Keratinocyte (primary cell): ENCODE results near the gene SCYGR4. TPM values are rescaled to one million over a fixed set of nuclear protein-coding genes. Genes with fewer than 3 reads are reported as not detected.

ENCODE experiments used
- DNase-seq: peaks from one replicate; pipeline ENCODE4 v3.0.0-alpha.2; 2011; ENCODE audit warnings: low read depth, missing footprints, low spot score
- FAIRE-seq: peaks from 2 replicates; lab custom pipeline; 2011; peaks lifted over from hg19 to GRCh38; lab: Jason Lieb, UNC
- H2AFZ ChIP-seq: 2 replicates; pipeline ENCODE4 v1.6.0; 2012; ENCODE audit warnings: low read length, control low read depth, inconsistent platforms; ENCODE audit not compliant: control insufficient read depth
- H3K27ac ChIP-seq: 2 replicates; pipeline ENCODE4 v1.5.1; 2011; ENCODE audit warnings: low read length; ENCODE audit not compliant: control insufficient read depth, insufficient read depth
- H3K27me3 ChIP-seq: 3 replicates; pipeline ENCODE4 v1.6.0; 2011; ENCODE audit warnings: low read length; ENCODE audit not compliant: control insufficient read depth, insufficient read depth; ENCODE audit errors: extremely low read depth
- H3K36me3 ChIP-seq, 2 experiments: 2 replicates in 1 of 2; 3 replicates in 1 of 2; pipeline ENCODE4 v1.5.1; 2011; ENCODE audit warnings: low read length in 2 of 2, mild to moderate bottlenecking in 1 of 2; ENCODE audit not compliant: control insufficient read depth in 2 of 2, insufficient read depth in 2 of 2; ENCODE audit errors: extremely low read depth in 1 of 2
- H3K4me1 ChIP-seq: 3 replicates; pipeline ENCODE4 v1.5.1; 2011; ENCODE audit warnings: low read length; ENCODE audit not compliant: control insufficient read depth, insufficient read depth; ENCODE audit errors: extremely low read depth
- H3K4me2 ChIP-seq: 3 replicates; pipeline ENCODE4 v1.6.0; 2011; ENCODE audit warnings: low read depth, low read length; ENCODE audit not compliant: control insufficient read depth, insufficient read depth; ENCODE audit errors: extremely low read depth
- H3K4me3 ChIP-seq, 3 experiments: fragments of 200-600 bp in 1 of 3; sonication (generic) in 1 of 3; 2 replicates in 2 of 3; 3 replicates in 1 of 3; pipeline ENCODE4 v1.5.1; 2011 to 2016; ENCODE audit warnings: low read length in 3 of 3, mild to moderate bottlenecking in 3 of 3, control low read depth in 2 of 3, inconsistent platforms in 1 of 3, low read depth in 1 of 3, mixed read lengths in 1 of 3, mixed run types in 1 of 3, moderate library complexity in 1 of 3; ENCODE audit not compliant: control insufficient read depth in 2 of 3, insufficient read depth in 2 of 3; ENCODE audit errors: extremely low read depth in 1 of 3
- H3K79me2 ChIP-seq: 2 replicates; pipeline ENCODE4 v1.6.0; 2012; ENCODE audit warnings: low read length; ENCODE audit not compliant: control insufficient read depth, insufficient read depth
- H3K9ac ChIP-seq: 3 replicates; pipeline ENCODE4 v1.6.0; 2011; ENCODE audit warnings: low read length; ENCODE audit not compliant: control insufficient read depth, insufficient read depth; ENCODE audit errors: extremely low read depth
- H3K9me1 ChIP-seq: 3 replicates; pipeline ENCODE4 v1.6.0; 2011; ENCODE audit warnings: low read length; ENCODE audit not compliant: control insufficient read depth, insufficient read depth; ENCODE audit errors: extremely low read depth
- H3K9me3 ChIP-seq: 2 replicates; pipeline ENCODE4 v1.5.1; 2012; ENCODE audit warnings: low read depth, low read length; ENCODE audit not compliant: control insufficient read depth
- H4K20me1 ChIP-seq: 3 replicates; pipeline ENCODE4 v1.6.0; 2011; ENCODE audit warnings: low read length; ENCODE audit not compliant: control insufficient read depth, insufficient read depth; ENCODE audit errors: extremely low read depth
- EZH2 ChIP-seq: IDR thresholded peaks from one replicate; pipeline ENCODE4 v1.6.1; 2012; ENCODE audit warnings: inconsistent platforms, mild to moderate bottlenecking, low read length, moderate library complexity
- dilution Hi-C: fragments of 300-500 bp; cut with MboI; formaldehyde crosslinking; loops from one replicate; pipeline ENCODE4 v1.7.0; 2020; ENCODE audit warnings: low sequenced_read_pairs; ENCODE audit not compliant: extremely low pct_ligation_motif_present
- polyA plus RNA-seq, 5 experiments: library from polyadenylated mRNA; depleted of rRNA in 3 of 5; stranded (reverse) in 3 of 5; stranded (forward) in 1 of 5; unstranded in 1 of 5; fragments of >200 nt; gene quantifications; 1 replicate in 1 of 5; 2 replicates in 3 of 5; 3 replicates in 1 of 5; pipeline versions ENCODE4 v1.2.1 to v1.2.3, GENCODE V29; 2011 to 2012; ENCODE audit warnings: missing spikeins in 2 of 5, low read depth in 1 of 5, low replicate concordance in 1 of 5
- TF ChIP-seq, protein P1 (sequence below), 3 experiments: IDR thresholded peaks in 1 of 3; conservative IDR thresholded peaks in 1 of 3; optimal IDR thresholded peaks in 1 of 3; 2 replicates in 2 of 3; 3 replicates in 1 of 3; pipeline versions ENCODE3 to v1.5.1; 2011; ENCODE audit warnings: low read length in 3 of 3, mild to moderate bottlenecking in 3 of 3, moderate library complexity in 2 of 3, control low read depth in 1 of 3, inconsistent platforms in 1 of 3; ENCODE audit not compliant: insufficient read depth in 2 of 3; ENCODE audit errors: extremely low read depth in 1 of 3

Gene SCYGR4
- polyA plus RNA-seq, 1 donor (not counting 4 experiments of a cell fraction or from before 2014, with no cell fraction given): not detected

GRCh38 chr2:227657199-227657845 lies 40.0 kb downstream of the SCYGR4 start:
- no peak for FAIRE-seq
- no peaks in the 10 kb centered on the region for H3K9me1 ChIP-seq
- TF ChIP-seq EZH2: no peak
- TF ChIP-seq, protein P1, sequence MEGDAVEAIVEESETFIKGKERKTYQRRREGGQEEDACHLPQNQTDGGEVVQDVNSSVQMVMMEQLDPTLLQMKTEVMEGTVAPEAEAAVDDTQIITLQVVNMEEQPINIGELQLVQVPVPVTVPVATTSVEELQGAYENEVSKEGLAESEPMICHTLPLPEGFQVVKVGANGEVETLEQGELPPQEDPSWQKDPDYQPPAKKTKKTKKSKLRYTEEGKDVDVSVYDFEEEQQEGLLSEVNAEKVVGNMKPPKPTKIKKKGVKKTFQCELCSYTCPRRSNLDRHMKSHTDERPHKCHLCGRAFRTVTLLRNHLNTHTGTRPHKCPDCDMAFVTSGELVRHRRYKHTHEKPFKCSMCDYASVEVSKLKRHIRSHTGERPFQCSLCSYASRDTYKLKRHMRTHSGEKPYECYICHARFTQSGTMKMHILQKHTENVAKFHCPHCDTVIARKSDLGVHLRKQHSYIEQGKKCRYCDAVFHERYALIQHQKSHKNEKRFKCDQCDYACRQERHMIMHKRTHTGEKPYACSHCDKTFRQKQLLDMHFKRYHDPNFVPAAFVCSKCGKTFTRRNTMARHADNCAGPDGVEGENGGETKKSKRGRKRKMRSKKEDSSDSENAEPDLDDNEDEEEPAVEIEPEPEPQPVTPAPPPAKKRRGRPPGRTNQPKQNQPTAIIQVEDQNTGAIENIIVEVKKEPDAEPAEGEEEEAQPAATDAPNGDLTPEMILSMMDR (optimal IDR thresholded peaks at IDR 0.05 in 1 of 3, IDR thresholded peaks at IDR 0.05 in 1 of 3, conservative IDR thresholded peaks at IDR 0.05 in 1 of 3; ENCODE audit: extremely low read depth in 1 of 3, insufficient read depth in 2 of 3, low read length in 3 of 3): no peak
- dilution Hi-C loops: no loop called here
- H3K79me2 ChIP-seq: no peaks in the 10 kb centered on the region
- no peaks in the 10 kb centered on the region for H4K20me1 ChIP-seq
- no peak overlapping the region for H3K4me3 ChIP-seq
- no peaks in the 10 kb centered on the region for H3K27me3 ChIP-seq
- no peak for DNase-seq
- H3K4me1 ChIP-seq: peaks cover 3% of the 10 kb centered on the region
- no peak overlapping the region for H3K9ac ChIP-seq
- H3K36me3 ChIP-seq: no peaks in the 10 kb centered on the region
- no peaks in the 10 kb centered on the region for H3K9me3 ChIP-seq
- H3K4me2 ChIP-seq: no peak overlapping the region
- H2AFZ ChIP-seq: no peak overlapping the region
- no peak overlapping the region for H3K27ac ChIP-seq

GRCh38 chr2:227661025-227661649 lies 43.8 kb downstream of the SCYGR4 start:
- no peaks in the 10 kb centered on the region for H3K4me1 ChIP-seq
- FAIRE-seq (no peak), DNase-seq (no peak)
- no peak overlapping the region for H3K27ac ChIP-seq
- dilution Hi-C loops: no loop called here
- H3K4me2 ChIP-seq: no peak overlapping the region
- H3K9me1 ChIP-seq: no peaks in the 10 kb centered on the region
- H3K79me2 ChIP-seq: no peaks in the 10 kb centered on the region
- no peak for TF ChIP-seq EZH2
- TF ChIP-seq, protein P1 (optimal IDR thresholded peaks at IDR 0.05 in 1 of 3, IDR thresholded peaks at IDR 0.05 in 1 of 3, conservative IDR thresholded peaks at IDR 0.05 in 1 of 3; ENCODE audit: extremely low read depth in 1 of 3, insufficient read depth in 2 of 3, low read length in 3 of 3): no peak
- no peaks in the 10 kb centered on the region for H3K36me3 ChIP-seq
- no peaks in the 10 kb centered on the region for H4K20me1 ChIP-seq
- no peaks in the 10 kb centered on the region for H3K9me3 ChIP-seq
- no peak overlapping the region for H3K4me3 ChIP-seq
- no peaks in the 10 kb centered on the region for H3K27me3 ChIP-seq
- H3K9ac ChIP-seq: no peak overlapping the region
- H2AFZ ChIP-seq: no peak overlapping the region
